ENCODE results near the gene PTPRD. TPM values are rescaled to one million over a fixed set of nuclear protein-coding genes. Genes with fewer than 3 reads are reported as not detected.

PTPRD gene
- total RNA-seq, 2 experiments from 2014 or later, result 0.03 TPM; not detected in 1

DNA sequence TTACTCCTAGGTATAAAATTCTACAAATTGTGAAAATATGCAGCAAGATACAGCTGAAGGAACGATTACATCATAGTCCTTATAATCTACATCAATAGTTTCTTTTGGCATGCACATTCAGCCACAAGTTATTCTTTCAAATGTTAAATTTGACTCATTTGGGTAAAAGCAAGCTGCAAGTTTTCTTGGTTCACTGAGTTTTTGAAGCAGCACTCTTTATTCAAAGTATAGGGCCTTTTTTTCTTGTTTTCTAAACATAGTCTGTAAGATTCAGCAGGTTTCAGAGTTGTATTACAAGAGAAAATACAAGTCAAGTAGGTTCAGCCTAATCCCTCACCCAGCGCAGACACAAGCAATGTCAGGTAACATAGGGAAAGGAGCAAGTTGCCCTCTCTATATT, 981.5 kb downstream of the PTPRD start:
- ChIA-PET POLR2A (interaction anchor here (0.6 to 2.3 kb wide), 11 partner anchors 9 to 214 kb away, joined by 3 to 11 read pairs (median 5); no protein-coding TSS in a partner anchor), CTCF (ENCODE audit: unreplicated experiment) (no interaction called here)
- Histone ChIP-seq H3K9me3 (ENCODE audit: low read length) (no peaks in the 10 kb centered on the region), H3K79me2 (ENCODE audit: insufficient read depth, low read depth, low read length) (no peaks in the 10 kb centered on the region), H3K4me3 (ENCODE audit: low read depth, low read length, poor library complexity, severe bottlenecking) (no peak overlapping the region), H3K36me3 (ENCODE audit: insufficient read depth, low read length) (no peaks in the 10 kb centered on the region), H3K9me2 (ENCODE audit: insufficient read depth, low read length) (no peaks in the 10 kb centered on the region), H3K4me2 (ENCODE audit: low read length) (peak overlapping the region; percentile 44; the same call in 1 of the 2 replicates), H3K27ac (ENCODE audit: low read depth, low read length, poor library complexity, severe bottlenecking) (no peak overlapping the region), H3K4me1 (ENCODE audit: insufficient read depth, low read length, poor library complexity, severe bottlenecking) (peaks cover 27% of the 10 kb centered on the region), H4K20me1 (ENCODE audit: insufficient read depth, low read length) (no peaks in the 10 kb centered on the region), H2AFZ (ENCODE audit: low read length) (peak overlapping the region; percentile 22; the same call in 1 of the 2 replicates)
- BruUV-seq (replicated peaks), result no TSS peak
- DNase-seq (ENCODE audit: low spot score), result no peak
- no peak for TF ChIP-seq EZH2phosphoT487 (IDR thresholded peaks at IDR 0.05; ENCODE audit: borderline replicate concordance, low read depth, low read length)
- TF ChIP-seq, protein P1, sequence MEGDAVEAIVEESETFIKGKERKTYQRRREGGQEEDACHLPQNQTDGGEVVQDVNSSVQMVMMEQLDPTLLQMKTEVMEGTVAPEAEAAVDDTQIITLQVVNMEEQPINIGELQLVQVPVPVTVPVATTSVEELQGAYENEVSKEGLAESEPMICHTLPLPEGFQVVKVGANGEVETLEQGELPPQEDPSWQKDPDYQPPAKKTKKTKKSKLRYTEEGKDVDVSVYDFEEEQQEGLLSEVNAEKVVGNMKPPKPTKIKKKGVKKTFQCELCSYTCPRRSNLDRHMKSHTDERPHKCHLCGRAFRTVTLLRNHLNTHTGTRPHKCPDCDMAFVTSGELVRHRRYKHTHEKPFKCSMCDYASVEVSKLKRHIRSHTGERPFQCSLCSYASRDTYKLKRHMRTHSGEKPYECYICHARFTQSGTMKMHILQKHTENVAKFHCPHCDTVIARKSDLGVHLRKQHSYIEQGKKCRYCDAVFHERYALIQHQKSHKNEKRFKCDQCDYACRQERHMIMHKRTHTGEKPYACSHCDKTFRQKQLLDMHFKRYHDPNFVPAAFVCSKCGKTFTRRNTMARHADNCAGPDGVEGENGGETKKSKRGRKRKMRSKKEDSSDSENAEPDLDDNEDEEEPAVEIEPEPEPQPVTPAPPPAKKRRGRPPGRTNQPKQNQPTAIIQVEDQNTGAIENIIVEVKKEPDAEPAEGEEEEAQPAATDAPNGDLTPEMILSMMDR (conservative IDR thresholded peaks at IDR 0.05; ENCODE audit: low read length), result no peak
- intact Hi-C loops (cut with micrococcal nuclease; ENCODE audit: unreplicated experiment), result loop anchor here (2.0 kb wide), 1 partner anchor 18 kb away; no protein-coding TSS in a partner anchor

DNA sequence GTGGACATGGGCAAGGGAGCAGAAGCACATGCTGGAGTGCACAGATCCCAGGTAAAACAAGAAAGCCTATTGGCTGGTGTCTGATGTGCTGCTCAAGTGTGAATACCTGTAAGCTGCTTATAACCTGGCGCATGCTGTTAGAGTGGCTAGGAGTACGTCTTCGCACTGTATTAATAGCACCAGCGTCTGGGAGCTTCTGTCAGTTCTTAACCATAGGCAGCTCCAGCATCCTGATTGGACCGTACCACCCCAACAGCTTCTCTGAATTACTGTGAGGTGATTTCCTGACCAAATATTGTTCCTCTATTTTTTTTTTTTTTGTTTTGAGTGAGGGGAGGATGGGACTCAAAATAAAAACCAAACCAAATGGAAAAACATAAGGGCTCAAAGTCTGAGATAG, 987.6 kb downstream of the PTPRD start:
- Histone ChIP-seq H3K9me2 (ENCODE audit: insufficient read depth, low read length) (no peaks in the 10 kb centered on the region), H2AFZ (ENCODE audit: low read length) (no peak overlapping the region), H3K4me3 (ENCODE audit: low read depth, low read length, poor library complexity, severe bottlenecking) (no peak overlapping the region), H3K4me2 (ENCODE audit: low read length) (no peak overlapping the region), H3K9me3 (ENCODE audit: low read length) (no peaks in the 10 kb centered on the region), H3K79me2 (ENCODE audit: insufficient read depth, low read depth, low read length) (no peaks in the 10 kb centered on the region), H3K4me1 (ENCODE audit: insufficient read depth, low read length, poor library complexity, severe bottlenecking) (peaks cover 11% of the 10 kb centered on the region), H4K20me1 (ENCODE audit: insufficient read depth, low read length) (no peaks in the 10 kb centered on the region), H3K36me3 (ENCODE audit: insufficient read depth, low read length) (no peaks in the 10 kb centered on the region), H3K27ac (ENCODE audit: low read depth, low read length, poor library complexity, severe bottlenecking) (no peak overlapping the region)
- POLR2A ChIA-PET, result interaction anchor here (0.6 to 0.8 kb wide), 4 partner anchors 18 to 160 kb away, joined by 3 to 4 read pairs (median 3); no protein-coding TSS in a partner anchor
- no peak for DNase-seq (ENCODE audit: low spot score)
- CTCF ChIA-PET (ENCODE audit: unreplicated experiment), result no interaction called here
- BruUV-seq (replicated peaks), result no TSS peak
- no peak for TF ChIP-seq EZH2phosphoT487 (IDR thresholded peaks at IDR 0.05; ENCODE audit: borderline replicate concordance, low read depth, low read length)
- TF ChIP-seq, protein P1 (conservative IDR thresholded peaks at IDR 0.05; ENCODE audit: low read length), result no peak
- intact Hi-C loops (cut with micrococcal nuclease; ENCODE audit: unreplicated experiment), result no loop called here

DNA sequence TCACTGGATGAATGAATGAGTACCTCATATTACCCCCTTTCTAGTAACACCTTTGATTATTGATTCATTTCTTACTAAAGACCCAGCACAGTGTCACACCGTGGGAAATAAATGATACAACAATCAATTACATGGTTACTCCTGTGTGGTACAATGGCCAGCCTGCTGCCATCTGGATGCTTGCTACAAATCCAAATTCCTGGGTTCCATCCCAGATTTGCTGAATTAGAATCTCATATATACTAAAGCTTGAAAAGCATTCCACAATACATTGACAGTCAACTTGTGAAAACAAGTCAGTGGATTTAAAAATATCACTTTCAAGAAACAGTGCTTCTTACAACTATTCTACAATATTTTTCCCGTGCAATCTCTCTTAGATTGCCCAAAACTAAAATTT, 989.3 kb downstream of the PTPRD start:
- H3K9me2 ChIP-seq (ENCODE audit: insufficient read depth, low read length), result no peaks in the 10 kb centered on the region
- no peak overlapping the region for H3K4me3 ChIP-seq (ENCODE audit: low read depth, low read length, poor library complexity, severe bottlenecking)
- CTCF ChIA-PET (ENCODE audit: unreplicated experiment), result no interaction called here
- H2AFZ ChIP-seq (ENCODE audit: low read length), result no peak overlapping the region
- no peak overlapping the region for H3K27ac ChIP-seq (ENCODE audit: low read depth, low read length, poor library complexity, severe bottlenecking)
- no peak for TF ChIP-seq EZH2phosphoT487 (IDR thresholded peaks at IDR 0.05; ENCODE audit: borderline replicate concordance, low read depth, low read length)
- TF ChIP-seq, protein P1 (conservative IDR thresholded peaks at IDR 0.05; ENCODE audit: low read length), result no peak
- DNase-seq (ENCODE audit: low spot score), result no peak
- no peaks in the 10 kb centered on the region for H4K20me1 ChIP-seq (ENCODE audit: insufficient read depth, low read length)
- H3K79me2 ChIP-seq (ENCODE audit: insufficient read depth, low read depth, low read length), result no peaks in the 10 kb centered on the region
- no peak overlapping the region for H3K4me2 ChIP-seq (ENCODE audit: low read length)
- H3K4me1 ChIP-seq (ENCODE audit: insufficient read depth, low read length, poor library complexity, severe bottlenecking), result no peaks in the 10 kb centered on the region
- no peaks in the 10 kb centered on the region for H3K9me3 ChIP-seq (ENCODE audit: low read length)
- intact Hi-C loops (cut with micrococcal nuclease; ENCODE audit: unreplicated experiment), result no loop called here
- POLR2A ChIA-PET, result interaction anchor here (0.6 to 1.6 kb wide), 5 partner anchors 9 to 19 kb away, joined by 4 to 7 read pairs (median 6); no protein-coding TSS in a partner anchor
- no TSS peak for BruUV-seq (replicated peaks)
- H3K36me3 ChIP-seq (ENCODE audit: insufficient read depth, low read length), result no peaks in the 10 kb centered on the region

Measured in OCI-LY7 (cell line).